Stimulated activated CD8-positive, alpha-beta memory T cell treated with anti-CD3 and anti-CD28 coated beads, Interleukin-15, amount 100 ng/mL, for 1 hour (primary cell): ENCODE results near the gene SRC.
"Not testable (repeated sequence)": the region's sequence is repeated elsewhere in the genome, so short reads cannot be mapped to it uniquely, and the experiment has no call there.

Experiments used
- DNase-seq: peaks from one replicate; pipeline ENCODE4 v3.0.0-alpha.2; 2020; ENCODE audit warnings: low read depth

SRC gene

DNA sequence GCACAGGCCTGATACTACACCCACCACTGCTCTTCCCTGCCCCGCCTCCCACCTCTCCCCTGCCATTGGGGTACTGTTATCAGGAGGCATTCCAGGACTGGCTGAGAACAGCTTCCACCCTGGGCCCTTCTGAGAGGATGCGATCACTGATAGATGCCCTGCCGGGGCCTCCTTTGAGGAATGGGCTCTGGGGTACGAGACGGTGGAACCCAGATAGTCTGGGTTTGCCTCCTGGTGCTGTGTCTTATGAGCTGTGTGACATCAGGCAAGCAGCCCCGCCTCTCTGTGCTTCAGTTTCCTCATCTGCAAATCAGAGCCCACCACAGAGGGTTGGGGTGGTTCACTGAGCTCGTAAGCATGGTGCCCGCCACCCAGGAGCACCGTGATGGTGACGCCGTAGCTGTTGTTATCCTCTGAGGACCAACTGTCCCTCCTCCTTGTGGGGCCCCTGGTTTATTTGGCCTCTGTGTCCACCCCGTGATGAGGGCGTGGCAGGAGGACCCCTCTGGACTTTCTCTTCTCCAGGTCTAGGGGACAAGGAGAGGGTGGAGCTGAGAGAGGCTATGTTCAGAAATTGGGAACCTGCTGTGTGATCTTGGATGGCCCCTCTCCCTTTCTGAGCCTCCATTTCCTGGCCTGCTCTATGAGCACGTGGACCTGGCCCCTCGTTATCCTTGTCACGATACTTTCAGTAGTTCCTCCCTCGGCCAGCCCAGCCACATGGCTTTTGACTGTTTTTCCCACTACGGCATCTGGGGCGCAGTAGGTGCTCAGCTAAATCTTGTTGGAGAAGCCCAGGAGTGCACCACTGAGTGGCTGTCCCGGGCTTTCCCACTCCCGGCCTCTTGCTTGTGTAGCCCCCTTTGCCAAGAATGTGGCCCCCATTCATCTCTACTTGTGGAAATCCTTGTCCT is 18.3 kb downstream of the SRC start:
- DNase-seq, result no peak

DNA sequence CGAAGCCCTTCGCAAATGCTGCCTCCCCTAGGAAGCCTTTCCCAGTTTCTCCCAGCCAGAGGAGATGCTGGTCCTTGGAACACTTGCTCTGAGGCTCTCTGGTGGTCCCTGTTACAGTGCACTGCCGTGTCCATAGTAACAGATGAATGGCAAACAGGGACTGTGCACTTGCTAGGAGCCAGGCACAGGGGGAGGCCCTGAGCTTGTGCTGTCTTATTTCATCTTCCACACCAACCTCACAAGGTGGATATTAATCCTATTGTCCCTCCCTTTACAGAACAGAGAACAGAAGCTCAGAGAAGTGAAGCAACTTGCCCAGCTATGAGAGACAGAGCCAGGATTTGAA is 19.0 kb downstream of the SRC start:
- no peak for DNase-seq

DNA sequence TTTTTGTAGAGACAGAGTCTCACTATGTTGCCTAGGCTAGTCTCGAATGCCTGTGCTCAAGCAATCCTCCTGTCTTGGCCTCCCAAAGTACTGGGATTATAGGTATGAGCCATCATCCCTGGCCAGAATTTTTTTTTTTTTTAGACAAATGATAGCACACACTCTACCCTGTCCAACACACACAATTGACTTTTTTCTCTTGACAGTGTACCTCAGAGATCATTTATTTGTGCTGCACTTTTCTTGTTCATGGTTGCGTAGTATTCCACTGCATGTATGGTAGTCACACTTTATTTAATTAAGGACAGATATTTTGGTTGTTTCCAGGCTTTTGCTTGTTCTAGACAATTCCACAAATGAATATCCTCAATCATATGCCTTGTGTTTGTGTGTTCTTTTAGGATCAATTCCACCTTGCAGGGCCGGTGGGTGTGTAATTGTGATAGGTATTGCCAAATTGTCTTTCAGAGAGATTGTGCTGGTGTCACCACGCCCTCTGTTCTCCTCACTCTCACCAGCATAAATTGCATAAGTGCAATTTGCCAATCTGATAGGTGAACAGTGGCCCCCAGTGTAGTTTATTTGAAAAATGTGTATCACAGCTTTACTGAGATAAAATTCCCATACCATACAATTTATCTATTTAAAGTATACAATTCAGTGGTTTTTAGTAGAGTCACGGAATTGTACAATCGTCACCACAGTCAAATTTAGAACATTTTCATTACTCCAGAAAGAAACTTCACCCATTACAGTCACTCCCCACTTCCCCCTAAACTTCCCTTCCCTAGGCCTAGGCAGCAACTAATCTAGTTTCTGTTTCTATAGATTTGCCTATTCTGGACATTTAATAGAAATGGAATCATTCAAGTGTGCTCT is 20.1 kb downstream of the SRC start:
- no peak for DNase-seq

DNA sequence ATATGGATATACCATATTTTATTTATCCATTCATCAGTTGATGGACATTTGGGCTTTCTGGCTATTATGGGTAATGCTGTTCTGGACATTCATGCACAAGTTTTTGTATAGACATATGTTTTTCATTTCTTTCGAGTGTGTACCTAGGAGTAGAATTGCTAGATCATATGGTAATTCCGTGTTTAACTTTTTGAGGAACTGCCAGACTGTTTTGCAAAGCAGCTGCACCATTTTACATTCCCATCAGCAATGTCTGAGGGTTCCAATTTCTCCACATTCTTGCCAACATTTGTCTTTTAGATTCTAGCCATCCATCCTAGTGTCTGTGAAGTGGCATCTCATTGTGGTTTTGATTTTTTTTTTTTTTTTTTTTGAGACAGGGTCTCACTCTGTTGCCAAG is 20.8 kb downstream of the SRC start:
- DNase-seq, result no peak

DNA sequence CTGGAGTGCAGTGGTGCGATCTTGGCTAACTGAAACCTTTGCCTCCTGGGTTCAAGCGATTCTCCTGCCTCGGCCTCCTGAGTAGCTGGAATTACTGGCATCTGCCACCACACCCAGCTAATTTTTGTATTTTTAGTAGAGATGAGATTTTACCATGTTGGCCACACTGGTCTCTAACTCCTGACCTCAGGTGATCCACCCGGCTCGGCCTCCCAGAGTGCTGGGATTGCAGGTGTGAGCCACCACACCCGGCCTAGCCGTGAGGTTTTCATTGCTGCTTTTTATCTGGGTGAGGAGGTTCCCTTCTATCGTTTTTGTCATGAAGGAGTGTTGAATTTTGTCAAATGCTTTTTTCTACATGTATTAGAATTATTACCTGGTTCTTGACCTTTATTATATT is 23.9 kb downstream of the SRC start:
- DNase-seq, result no peak

DNA sequence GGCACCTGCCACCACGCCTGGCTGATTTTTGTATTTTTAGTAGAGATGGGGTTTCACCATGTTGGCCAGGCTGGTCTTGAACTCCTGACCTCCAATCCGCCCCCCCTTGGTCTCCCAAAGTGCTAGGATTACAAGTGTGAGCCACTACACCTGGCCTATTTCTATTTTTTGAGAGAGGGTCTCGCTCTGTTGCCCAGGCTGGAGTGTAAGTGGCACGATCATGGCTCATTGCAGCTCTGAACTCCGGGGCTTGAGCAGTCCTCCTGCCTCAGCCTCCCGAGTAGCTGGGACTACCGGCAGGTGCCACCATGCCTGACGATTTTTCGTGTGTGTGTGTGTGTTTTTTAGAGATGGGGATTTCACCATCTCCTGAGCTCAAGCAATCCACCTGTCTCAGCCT is 25.9 kb downstream of the SRC start:
- DNase-seq, result not testable (repeated sequence)

DNA sequence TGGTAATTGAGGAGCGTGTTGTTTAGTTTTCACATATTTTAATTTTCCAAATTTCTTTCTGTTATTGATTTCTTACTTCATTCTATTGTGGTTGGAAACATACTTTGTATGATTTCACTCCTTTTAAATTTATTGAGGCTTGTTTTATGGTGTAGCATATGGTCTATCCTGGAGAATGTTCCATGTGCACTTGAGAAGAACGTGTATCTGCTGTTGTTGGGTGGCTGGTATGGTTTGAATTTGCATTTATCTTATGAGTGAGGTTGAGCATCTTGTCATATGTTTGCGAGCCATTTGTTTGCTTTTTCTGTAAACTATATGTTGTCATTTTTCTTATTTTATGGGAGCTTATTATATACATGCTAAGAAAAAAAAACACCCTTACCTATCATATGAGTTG is 26.5 kb downstream of the SRC start:
- no peak for DNase-seq

DNA sequence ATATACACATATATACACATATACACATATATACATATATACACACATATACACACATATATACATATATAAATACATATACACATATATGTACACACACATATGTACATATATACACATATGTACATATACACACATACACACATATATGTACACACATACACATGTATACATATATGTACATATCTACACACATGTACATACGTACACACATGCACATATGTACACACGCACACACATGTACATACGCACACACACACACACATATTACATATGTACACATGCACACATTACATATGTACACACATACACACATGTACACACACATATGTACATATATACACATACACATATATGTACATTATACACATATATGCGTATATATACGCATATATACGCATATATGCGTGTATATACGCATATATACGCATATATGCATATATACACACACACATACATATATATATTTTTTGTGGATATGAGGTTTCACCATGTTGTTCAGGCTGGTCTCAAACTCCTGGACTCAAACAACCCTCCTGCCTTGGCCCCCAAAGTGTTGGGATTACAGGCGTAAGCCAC is 27.2 kb downstream of the SRC start:
- DNase-seq, result no peak

DNA sequence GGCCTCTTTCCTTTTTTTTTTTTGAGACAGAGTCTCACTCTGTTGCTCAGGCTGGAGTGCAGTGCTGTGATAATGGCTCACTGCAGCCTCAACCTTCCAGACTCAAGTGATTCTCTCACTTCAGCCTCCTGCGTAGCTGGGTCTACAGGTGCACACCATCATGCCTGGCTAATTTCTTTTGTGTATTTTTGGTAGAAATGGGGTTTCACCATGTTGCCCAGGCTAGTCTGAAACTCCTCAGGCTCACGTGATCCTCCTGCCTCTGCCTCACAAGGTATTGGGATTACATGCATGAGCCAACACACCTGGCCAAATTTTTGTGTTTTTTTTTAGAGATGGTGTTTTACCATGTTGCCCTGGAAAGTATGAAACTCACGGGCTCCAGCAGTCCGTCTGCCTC is 29.3 kb downstream of the SRC start:
- DNase-seq, result no peak

DNA sequence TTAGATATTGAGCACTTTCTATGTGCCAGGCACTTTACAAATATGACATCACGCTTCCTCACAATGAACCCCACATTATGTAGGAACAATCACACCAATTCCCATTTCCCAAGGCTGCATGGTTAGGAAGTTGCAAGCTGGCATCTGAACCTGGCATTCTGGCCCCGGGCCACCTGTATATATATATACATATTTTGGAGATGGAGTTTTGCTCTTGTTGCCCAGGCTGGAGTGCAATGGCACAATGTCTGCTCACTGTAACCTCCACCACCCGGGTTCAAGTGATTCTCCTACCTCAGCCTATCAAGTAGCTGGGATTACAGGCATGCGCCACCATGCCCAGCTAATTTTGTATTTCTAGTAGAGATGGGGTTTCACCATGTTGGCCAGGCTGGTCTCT is 30.4 kb downstream of the SRC start:
- no peak for DNase-seq

DNA sequence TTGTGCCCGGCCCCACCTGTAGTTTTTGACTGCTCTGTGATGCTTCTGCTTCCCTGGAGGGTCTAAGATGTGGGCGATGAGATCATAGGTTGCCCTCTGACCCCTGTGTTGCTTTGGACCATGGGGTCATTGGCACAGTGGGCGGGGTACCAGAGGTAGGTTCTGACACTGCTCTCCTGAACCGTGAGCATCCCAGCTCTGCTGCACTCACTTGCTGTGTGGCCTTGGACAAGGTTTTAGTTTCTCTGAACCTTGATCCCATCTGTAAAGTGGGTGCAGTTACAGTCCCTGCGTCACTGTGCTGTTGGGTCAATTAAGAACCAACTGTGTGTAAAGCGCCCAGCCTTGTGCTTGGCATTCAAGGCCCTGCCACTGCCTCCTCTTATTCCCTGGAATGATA is 30.9 kb downstream of the SRC start:
- no peak for DNase-seq

DNA sequence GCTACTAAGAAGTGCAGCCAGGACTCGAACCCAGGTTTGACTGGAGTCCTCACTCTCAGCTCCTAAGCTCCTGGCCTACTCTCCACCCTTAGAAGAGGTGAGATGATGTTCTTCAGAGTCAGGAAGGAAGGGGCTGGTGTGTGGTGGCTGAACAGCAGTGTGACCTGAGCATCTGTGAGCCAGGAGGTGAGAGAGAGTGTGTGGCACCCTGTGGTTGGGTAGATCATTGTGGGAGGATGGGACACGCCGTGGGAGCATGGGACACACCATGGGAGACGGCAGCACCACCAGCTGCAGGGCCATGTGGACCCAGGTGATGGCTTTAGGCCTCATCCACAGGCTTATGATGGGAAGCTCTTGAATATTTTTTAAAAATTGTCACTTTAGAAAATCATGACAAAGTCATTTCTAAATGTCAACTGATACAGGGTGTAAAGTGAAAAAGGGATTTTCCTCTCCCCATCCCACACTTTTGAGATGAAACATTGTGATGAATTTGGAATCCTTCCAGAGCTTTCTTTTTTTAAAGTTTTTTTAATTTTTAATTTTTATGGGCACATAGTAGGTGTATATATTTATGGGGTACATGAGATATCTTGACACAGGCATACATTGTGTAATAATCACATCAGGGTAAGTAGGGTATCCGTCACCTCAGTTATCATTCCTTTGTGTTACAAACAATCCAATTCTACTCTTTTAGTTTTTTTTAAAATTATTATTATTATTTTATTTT is 31.6 kb downstream of the SRC start:
- DNase-seq, result no peak

DNA sequence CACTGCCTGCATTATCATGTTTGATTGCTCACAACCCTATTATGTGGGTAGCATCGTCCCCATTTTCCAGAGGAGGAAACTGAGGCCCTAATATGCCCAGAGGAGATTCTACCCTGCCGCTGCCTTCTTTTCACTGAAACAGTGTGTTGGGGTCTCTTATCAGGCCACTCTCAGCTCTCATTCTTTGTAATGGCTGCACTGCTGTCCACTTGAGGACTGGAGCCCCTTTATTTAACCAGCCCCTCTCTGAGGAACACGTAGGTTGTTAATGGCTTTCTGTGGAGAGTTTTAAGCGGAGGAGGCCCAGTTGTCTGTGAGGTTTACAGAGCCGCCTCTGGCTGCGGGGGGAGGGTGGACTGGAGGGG is 32.5 kb downstream of the SRC start:
- no peak for DNase-seq

DNA sequence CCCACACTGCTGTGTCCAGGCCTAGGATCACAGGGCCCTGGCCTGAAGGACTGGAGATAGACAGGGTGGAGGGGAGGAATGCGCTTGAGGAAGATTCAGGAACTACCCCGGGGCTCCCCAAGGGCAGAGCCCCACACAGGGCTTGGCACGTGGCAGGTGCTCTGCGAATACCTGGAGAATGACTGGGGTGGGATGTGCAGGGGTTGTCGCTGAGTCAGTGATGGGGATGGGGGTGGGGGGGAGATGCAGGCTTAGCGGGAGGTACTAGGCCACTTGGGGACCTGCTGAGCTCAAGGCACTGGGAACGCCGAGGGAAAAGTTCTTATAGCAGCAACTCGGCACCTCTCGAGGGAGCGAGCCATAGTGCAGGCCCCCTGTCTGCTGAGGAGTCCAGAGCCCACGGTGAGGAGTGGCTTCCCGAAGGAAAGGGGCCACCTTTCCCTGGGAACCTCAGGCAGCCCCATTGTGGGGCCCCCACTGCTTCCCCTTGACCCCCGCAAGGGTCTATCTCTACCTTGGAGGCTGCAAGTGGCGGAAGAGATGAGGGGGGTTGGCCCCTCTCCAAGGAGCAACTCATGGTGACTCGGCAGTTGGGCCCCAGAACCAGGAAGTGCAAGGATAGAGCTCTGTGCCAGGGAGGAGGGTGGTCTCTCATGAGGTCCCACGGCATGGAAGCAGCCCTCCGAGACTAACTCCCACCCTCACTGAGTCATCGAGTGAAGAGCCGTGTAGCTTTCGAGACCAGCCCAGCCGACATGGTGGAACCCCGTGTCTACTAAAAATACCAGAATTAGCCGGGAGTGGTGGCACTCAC is 33.1 kb downstream of the SRC start:
- no peak for DNase-seq

DNA sequence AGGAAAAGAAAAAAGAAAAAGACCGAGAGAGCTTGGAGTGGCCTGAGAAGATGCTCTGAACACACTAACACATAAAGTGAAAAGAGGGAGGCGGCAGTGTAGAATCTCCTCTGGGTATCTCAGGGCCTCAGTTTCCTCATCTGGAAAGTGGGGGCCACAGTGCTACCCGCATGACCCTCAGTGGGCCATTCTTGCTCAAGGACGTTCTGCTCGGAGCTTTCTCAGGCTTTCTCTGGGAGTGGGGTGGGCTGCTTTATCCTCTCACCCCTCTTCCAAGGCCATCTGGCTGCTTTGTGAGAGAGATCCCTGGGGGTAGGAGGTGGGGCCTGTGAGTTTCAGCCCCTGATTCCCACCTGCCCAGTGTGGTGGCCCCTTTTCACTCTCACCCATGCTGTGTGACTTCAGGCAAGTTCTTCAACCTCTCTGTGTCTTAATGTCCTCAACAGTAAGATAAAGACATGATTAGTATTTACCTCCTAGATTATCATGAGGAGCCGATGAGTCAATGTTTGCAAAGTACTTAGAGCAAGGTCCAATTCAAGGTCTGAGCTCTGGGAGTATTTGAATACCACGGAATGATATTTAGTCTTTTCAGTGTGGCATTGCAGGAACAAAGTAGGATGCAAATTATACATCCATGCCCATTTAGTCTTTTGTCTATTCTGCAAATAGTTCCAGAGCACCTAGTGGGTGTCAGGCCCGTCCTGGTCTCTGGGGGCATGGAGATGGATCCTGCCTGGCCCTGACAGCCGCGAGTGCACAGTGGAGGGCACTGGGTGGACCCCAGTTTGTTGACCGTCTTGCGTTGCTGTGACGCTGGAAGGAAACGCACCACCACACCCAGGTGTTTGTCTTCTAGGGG is 34.3 kb downstream of the SRC start:
- no peak for DNase-seq

DNA sequence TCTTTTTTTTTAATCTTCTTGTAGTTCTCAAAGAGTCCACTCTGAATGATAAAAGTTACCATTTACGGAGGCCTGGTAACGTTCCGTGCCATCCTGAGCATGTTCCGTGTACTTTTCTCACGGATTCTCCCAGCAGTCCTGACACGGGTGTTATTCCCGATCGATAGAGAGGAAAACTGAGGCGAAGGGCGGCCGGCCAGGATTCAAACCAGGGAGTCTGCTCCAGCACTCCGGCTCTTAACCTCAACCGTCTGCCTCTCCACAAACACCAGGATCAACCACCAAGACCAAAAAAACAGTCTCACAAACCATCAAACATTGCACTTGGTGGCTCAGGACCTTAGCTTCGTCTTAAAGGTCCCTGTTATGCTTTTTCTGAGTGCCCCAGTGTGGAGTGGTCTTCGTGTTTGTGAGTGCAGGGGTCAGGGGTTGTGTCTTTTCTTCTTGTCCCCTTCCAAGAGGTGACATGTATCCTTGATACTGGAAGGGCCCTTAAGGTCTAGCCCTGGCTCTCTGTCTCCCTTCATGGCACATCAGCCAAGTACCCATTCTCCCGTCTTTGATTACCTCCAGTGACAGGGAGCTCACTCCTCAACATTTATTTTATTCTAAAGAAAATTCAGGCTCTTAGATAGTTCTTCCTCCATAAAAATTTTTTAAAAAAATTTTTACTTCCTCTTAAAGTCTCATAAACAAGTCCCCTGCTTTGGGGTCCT is 35.1 kb downstream of the SRC start:
- no peak for DNase-seq

DNA sequence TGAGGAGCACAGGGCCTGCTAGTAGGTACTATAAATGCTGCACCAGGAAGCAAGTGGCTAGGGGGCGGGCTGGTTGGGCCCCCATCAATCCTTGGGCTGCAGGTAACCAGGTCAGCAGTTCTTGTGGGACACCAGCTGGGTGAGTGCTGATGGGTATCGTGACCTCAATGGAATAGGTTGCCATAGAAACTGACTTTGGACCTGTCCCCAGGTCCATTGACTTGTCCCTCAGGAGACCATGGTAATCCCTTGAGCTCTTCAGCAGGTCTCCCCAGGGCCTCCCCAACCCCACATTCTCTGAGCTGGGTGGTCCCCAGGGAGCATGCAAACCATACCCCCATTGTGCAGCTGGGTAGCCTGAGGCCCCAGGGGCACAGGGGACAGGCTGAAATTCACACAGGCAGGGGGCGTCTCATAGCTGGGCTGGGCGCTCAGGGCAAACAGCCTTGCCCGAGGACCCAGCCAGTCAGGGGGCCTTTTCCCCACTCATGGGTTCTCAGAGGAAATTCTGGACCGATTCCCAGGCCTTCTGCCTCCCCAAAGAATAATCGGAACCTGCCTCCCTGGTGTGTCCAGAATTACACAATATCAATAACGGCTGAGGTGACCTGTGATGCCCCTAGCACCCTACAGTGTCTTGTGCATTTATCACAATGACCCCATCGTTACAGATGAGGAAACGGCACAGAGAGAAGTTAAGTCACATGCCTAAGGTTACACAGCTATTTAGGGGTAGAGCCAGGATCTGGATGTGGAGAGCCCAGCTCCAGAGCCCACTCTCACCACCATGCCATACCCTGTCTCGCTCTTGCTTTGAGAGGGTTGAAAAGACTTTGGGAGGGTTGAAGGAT is 35.9 kb downstream of the SRC start:
- DNase-seq, result no peak

DNA sequence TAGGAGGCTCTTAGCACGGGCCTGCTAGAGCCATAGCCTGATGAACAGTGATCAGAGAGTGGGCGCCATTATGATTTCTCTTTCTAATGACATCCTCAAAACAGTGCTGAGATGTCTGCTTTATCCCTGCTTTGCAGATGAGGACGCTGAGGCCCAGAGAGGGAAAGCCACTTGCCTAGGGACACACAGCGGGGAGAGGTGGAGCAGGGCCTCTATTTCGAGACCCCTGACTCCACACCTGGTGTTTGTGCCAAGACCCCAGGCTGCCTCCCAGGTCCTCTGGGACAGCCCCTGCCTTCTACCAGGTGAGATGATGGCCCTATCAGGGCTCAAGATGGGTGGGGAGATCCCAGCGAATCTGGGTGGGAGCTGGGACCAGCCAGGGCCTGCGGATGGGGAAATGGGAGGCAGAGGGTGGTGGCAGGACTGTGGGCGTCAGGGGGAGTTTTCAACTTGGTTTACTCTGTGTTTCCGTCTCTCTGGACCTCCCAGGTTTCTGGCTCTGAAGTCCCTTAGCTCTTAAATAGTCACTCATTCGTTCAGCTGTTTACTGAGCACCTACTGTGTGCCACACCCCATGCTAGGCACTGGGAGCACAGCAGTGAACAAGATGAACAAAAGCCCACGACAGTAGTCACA is 36.7 kb downstream of the SRC start:
- no peak for DNase-seq
